Fibroblast of peridontal ligament (primary cell): ENCODE measurements around the gene SOD2.
"Not testable (repeated sequence)": the region's sequence is repeated elsewhere in the genome, so short reads cannot be mapped to it uniquely, and the experiment has no call there.

ENCODE experiments used
- DNase-seq: peaks from one replicate; pipeline ENCODE4 v3.0.0-alpha.2; 2010; ENCODE audit errors: extremely low read depth

The SOD2 gene

DNA sequence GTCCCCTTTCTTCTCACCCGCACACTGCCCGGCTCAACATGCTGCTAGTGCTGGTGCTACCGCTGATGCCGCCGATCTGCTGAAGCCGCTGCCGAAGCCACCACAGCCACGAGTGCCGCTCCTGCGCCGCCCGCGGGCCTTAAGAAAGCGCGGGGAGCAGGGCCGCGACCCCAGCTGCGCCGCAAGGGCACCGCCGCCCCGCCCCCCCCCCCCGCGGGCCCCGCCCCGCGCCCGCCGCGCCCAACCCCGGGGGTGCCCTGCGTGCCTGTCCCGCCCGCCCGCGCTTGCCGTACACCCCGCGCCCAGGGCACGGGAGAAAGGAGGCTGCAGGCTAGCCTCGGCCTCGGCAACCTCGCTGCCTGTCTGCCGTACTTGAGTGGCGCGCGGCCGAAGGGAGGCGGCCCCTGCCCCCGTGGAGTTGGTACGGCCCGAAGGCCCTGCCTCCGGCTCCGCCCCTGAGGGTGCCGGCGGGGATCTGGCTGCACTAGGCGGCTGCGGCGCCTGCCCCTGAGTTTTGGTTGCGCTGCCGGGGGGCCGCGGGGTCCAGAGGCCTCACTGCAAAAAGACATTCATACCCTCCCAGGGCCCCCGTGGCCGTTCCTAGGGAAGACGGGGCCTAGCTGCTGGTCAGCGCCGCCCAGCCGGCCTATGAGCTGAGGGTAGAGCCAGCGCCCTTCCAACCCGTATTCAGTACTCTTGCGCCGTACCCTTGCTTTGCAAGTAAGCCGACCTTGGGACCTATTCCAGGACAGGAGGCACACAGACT lies at the start of gene SOD2:
TSS of gene SOD2 (minus strand) at position 114 of the 766 bp plus-strand sequence. CDS start at position 40, 74 bp downstream.
- DNase-seq: peak; percentile 75

DNA sequence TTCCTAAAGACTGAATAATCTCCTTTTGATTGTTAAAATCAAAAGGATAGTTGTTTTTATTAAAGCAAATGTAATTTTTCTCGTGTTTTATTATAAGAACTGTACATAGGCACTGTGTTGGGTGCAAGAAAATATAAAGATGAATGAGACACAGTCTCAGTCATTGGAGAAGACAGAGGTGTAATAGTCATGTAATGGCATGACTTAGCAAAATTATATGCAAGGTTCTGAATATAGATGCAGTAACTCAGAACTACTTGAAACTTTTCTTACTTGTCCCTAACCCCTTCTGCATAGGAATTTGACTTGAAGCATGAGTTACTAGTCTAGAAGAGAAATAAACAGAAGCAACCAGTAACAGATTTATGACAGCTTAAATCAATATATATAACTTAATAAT lies 49.1 kb upstream of the SOD2 start:
- no peak for DNase-seq

DNA sequence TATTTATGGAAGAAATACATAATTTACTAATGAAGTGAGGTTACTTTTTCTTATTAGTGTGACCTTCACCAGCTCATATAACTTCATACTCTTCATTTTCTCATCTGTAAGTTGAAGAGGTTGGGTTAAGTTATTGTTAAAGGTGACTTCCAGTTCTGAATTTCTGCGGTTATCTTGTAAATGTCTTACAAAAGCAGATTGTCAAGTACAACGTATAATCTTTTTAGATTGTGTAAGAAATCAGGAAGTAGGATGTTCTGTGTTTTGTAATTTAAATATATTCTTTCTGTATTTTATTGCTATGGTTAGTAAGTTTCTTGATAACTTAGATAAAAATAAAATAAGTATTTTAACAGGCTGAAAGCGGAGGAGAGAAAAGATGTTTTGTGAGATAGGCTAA lies 46.3 kb upstream of the SOD2 start:
- no peak for DNase-seq

DNA sequence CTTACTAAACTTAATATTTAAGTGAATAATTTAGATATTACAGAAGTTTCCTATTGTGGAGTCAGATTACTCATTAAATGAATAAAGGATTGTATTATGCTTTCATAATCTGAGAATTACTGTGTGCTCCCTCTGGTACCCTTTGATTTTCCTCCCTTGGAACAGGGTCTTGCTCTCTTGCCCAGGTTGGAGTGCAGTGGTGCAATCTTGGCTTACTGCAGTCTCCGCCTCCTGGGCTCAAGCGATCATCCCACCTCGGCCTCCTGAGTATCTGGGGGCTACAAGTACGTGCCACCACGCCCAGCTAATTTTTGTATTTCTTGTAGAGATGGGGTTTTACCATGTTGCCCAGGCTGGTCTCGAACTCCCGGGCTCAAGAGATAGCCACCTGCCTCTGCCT lies 43.9 kb upstream of the SOD2 start:
- no peak for DNase-seq

DNA sequence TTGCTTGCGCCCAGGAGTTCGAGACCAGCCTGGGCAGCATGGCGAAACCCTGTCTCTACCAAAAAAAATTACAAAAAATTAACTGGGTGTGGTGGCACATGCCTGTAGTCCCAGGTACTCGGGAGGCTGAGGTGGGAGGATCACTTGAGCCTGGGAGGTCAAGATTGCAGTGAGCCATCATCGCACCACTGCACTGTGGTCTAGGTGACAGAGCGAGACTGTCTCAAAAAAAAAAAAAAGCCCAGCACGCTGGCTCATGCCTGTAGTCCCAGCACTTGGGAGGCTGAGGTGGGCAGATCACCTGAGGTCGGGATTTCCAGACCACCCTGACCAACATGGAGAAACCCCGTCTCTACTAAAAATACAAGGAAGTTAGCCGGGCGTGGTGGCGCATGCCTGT lies 40.4 kb upstream of the SOD2 start:
- not testable (repeated sequence) for DNase-seq

DNA sequence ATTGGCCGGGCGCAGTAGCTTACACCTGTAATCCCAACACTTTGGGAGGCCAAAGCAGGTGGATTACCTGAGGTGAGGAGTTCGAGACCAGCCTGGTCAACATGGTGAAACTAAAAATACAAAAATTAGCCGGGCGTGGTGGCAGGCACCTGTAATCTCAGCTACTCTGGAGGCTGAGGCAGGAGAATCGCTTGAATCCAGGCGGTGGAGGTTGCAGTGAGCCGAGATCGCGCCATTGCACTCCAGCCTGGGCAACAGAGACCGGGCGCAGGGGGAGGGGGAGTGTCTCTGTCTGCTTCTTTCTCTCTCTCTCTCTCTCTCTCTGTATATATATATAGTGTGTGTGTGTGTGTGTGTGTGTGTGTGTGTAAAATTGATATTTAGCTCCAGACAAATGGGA lies 39.5 kb upstream of the SOD2 start:
- not testable (repeated sequence) for DNase-seq

DNA sequence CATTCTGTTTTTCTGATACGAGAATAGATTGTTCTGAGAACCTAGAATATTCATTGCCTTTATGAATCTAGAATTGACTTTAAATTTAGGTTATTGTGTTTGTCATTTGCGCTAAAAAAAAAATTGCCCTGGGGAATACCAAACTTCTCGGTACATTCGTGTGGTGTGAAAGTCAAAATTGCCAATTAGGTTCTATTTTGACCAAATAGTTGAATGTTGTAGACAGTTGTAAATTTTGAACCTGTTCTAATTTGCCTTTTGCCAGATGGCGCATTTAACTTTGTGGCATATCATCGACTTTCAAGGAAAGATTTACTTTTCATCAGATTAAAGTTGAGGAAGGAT lies 37.3 kb upstream of the SOD2 start:
- DNase-seq: no peak

DNA sequence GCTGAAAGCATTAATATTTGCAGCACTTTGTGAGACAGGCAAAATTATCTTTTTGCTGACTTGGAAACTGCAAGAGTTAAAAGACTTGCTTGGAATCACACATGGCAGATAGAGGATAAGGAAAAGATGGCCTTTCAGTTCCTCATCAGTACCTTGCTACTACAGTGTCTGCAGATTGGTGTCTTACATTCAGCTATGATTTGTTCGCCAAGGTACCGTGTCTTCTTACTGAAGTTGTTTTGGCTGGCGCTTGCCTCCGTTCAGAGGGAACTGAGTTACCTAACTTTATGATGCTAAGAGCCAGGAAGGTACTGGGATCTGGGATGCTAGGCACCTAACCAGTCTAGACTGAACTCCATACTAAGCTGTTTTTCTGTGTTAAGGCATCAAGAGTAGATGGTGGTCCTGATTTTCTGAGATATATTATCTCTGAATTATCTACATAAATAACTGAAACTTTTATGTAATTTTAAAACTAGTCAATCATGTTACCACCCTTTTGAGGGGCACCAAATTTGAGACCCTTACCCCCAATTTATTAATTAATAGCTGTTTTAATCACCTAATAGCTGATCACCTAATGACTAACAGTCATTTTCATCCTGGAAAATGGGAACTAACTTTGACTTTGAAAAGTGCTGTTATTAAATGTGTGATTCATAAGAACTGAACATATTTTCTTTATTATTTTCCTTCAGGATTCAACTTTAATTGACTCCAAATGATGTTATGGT lies 36.7 kb upstream of the SOD2 start:
- DNase-seq: peak; percentile 30

DNA sequence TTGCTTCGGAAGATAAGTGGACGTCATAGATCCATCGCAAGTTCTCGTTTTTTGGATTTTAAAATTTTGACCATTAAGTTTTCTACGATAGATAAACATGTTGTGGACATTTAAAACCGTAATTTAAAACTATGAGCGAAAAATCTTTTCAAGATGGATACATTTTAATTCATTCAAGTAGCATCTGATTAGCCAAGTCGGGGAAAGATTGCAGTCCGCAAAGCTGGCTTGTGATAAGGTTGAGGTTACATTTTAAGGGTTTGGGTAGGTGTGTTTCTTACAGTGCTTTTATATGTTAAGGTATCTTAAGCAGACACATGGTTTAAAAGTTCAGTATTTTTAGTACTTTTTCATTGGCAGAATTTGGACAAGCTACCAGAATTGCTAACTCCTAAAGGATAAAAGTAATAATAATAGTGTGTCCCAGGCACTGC lies 35.5 kb upstream of the SOD2 start:
- DNase-seq: peak; percentile 30

DNA sequence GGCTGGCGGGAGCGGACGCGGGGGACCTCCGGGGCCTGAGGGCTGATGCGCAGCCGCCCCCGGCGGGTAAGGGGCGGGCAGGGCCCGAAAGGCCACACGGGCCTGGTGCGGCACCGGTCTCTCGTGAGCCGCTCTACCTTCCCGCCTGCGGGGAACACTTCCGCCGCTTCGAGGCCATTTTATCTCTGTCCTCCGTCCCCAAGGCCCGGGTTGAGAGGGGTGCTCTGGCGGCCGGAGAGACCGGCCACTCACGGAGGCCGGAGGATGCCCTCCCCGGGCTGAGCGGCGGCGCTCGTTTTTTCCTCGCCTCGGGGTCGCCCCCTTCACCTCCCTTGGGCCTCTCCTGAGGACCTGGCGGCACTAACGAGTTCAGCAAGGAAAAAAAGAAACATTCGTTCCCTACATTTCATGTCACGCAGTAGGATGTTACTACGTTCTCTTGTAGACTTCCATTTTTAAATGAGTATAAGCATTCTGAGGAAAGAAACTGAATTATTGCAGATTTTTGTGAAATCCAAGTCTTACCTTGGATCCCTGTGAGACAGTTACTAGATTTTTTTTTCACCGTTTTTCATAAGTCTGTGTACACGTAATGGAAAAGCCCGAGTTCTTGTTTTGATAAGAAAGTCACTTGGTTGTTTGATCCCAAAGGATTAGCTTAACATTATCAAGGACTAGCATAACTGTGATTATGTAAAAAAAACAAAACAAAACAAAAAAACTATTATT lies 34.8 kb upstream of the SOD2 start:
- DNase-seq: peak; percentile 47

DNA sequence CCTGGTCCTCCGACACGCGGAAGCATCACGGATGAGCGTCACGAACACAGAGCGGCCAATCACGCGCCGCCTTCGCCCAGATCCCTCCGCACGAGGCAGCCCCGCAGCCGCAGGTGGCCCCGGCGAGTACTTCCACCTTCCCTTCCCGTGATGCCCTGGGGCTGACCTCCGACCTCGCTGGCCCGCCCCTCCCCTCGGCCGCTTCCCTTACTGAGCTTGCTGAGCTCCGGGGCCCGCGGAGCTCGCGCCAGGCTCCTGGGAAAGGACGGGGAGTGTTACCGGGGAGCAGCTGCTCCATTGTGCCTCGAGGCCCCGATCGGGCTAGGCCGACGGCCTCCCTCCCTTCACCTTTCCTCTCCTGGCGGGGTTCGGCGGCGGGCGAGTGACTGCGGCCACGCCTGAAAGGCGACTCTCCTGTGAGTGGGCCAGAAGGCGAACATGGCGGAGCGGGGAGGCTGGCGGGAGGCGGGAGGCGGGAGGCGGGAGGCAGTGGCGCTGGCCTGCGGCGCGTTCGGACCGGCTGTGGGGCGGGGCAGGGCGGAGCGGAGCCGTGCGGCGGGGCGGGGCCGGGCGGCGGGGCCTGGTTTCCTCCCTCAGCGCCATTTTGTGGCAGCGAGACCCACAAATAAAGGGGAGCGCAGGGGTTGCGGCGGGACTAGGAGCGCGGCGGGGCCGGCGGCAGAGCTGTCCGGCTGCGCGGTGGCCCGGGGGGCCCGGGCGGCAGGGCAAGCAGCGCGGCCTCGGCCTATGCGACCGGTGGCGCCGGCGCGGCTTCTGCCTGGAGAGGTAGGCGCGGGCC lies 34.1 kb upstream of the SOD2 start, which contains the start of gene WTAP:
TSS of gene WTAP (plus strand) at position 589 of the 799 bp plus-strand sequence. CDS start 8,760 bp downstream, outside the sequence.
- DNase-seq: peak; percentile 87

DNA sequence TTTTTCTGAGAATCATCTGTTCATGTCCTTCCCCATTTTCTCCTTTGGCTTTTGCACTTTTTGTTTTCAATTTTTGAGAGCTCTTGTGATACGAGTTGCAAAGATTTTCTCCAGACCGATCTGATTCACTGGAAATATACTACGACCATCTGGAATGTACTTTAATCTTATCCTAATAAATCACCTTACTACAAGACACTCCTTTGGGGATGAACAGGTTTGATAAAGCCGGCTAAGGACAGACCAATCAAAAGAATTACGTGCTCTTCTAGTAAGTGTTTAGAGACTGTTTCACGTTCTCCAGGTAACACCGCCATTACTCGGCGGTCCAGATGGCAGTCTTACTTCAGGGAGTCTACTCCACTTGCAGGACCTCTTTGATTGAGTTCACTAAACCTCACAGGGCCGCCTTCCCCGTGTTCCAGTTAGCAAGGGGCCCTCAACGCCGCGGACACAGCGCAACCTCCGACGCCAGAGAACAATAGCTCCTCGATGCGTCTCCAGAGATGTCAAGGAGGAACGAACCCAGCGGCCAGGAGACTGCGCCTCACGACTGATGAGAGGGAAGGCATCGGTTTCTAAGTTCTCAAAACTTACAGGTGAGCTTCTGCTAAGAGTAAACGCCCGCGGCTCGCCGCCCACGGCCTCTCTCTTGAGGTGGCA lies 33.3 kb upstream of the SOD2 start:
- DNase-seq: no peak

DNA sequence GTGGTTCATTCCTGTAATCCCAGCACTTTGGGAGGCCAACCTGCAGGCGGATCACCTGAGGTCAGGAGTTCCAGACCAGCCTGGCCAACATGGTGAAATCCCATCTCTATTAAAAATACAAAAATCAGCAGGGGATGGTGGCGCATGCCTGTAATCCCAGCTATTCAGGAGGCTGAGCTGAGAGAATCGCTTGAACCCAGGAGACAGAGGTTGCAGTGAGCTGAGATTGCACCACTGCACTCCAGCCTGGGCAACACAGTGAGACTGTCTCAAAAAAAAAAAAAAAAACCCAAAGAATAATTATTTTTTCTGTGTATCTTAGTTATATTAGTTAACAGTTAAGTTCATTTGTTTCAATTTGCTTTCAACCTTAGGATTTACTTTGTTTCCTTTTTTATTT lies 32.2 kb upstream of the SOD2 start:
- DNase-seq: not testable (repeated sequence)

DNA sequence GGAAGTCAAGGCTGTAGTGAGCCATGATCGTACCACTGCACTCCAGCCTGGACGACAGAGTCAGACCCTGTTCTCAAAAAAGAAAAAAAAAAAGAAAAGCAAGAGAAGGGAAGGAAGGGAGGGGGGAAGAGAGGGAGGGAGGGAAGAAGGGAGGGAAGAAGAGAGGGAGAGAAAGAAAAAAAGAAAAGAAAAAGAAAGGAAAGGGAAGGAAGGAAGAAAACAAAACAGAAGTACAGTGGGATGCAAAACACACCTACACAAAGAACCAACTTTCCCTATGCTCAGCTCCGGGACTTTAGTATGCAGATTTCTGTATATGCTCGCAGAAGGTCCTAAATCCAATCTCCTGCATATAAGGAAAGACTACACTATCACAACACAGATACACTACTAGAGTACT lies 31.7 kb upstream of the SOD2 start:
- DNase-seq: no peak

DNA sequence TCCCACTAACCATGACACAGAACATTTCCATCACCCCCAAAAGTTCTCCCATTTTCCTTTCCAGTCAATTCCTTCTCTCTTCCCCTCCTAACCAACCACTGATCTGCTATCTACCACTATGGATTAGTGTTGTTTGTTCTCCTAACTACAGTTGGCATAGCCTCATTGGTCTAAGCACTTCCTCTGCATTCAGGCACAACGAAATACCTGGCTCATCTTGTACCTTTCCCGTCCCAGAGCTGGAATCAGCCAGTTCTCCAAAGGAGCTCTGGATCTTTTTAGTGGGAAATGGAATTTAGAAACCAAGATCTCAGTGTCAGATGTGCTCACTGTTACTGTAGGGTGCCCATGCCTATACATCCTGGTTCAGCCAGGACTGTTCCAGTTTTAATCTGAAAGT lies 30.2 kb upstream of the SOD2 start:
- DNase-seq: no peak

DNA sequence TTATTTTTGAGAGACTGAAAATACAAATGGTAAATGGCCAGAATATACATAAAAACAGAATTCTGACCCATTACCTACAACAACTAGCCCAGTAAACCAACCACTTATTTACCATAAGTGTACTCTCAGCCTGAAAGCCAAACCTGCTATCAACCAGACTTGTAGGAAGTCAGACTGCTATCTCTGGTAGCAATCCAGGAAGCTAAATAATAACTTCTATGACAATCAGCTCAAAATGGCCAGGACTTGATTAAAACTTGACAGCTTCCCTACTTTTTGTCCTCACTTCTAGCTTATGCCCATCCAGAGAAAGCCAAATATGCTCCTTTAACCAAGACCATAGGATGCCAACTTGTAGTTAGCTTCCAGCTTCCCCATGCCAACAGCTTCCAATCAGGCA lies 29.6 kb upstream of the SOD2 start:
- DNase-seq: no peak

DNA sequence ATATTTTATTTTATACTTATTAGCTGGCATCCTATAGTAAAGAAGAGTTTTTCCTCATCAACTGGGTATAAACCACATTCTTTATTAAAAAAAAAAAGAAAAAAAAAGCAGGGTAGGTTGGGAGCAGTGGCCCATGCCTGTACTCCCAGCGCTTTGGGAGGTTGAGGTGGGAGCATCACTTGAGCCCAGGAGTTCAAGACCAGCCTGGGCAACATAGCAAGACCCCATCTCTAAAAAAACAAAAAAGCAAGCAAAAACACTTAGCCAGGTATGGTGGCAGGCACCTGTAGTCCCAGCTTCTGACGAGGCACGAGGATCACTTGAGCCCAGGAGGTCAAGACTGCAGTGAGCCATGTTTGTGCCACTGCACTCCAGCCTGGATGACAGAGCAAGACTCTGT lies 28.9 kb upstream of the SOD2 start:
- DNase-seq: not testable (repeated sequence)

DNA sequence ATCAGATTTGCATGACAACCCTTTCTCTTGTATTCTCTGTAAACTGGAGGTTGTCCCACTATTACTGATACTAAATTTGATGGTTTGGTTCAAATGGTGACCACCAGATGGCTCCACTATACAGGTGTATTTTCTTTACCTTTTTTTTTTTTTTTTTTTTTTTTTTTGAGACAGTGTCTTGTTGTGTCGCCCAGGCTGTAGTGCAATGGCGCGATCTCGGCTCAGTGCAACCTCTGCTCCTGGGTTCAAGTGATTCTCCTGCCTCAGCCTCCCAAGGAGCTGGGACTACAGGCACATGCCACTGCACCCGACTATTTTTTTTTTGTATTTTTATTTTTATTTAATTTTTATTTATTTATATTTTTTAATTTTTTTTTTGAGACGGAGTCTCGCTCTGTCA lies 27.7 kb upstream of the SOD2 start:
- peak; percentile 34 for DNase-seq

DNA sequence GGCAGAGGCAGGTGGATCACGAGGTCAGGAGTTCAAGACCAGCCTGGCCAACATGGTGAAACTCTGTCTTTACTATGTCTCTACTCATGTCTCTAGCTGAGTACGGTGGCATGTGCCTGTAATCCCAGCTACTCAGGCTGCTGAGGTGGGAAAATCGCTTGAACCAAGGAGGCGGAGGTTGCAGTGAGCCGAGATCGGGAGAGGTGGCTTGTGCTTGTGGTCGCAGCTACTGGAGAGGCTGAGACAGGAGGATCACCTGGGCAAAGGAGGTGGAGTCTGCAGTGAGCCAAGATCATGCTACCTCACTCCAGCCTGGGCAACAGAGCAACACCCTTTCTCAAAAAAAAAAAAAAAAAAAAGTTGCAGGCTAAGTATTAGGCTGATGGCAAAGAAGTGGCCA lies 26.2 kb upstream of the SOD2 start:
- DNase-seq: no peak

DNA sequence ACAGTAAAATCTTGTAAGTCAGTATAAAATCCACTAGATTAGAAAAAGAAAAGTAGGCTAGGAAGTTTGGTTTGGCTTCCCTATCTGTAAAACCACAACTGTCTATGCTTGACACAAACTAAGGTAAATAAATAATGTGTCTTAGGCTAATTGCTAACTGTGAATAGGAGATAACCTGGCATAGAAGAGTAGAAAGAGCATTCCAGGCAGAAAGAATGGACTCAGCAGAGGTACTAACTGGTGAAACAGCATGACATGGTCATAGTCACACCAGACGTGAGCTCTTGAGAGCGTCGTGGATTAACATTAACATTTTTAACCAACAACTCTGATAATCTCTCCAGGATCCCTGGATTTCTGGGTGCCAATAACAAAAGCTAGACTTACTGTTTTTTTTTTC lies 25.6 kb upstream of the SOD2 start:
- no peak for DNase-seq
